ENCODE data around the gene CEBPB. TPM values are rescaled to one million over a fixed set of nuclear protein-coding genes. Genes with fewer than 3 reads are reported as not detected.

Gene CEBPB
- polyA plus RNA-seq, 1 donor (not counting 4 experiments of a cell fraction or from before 2014, with no cell fraction given) = 15.8 TPM

- no peaks in the 10 kb centered on the region for H3K27me3 ChIP-seq (ENCODE audit: control insufficient read depth, extremely low read depth, insufficient read depth, low read length)
- H3K9me1 ChIP-seq (ENCODE audit: control insufficient read depth, extremely low read depth, insufficient read depth, low read length) = no peaks in the 10 kb centered on the region
- no peaks in the 10 kb centered on the region for H3K4me1 ChIP-seq (ENCODE audit: control insufficient read depth, extremely low read depth, insufficient read depth, low read length)
- H3K4me2 ChIP-seq (ENCODE audit: control insufficient read depth, extremely low read depth, insufficient read depth, low read depth, low read length) = no peak overlapping the region
- no peak for TF ChIP-seq EZH2 (IDR thresholded peaks at IDR 0.05; ENCODE audit: low read length)
- no peak for TF ChIP-seq CTCF (optimal IDR thresholded peaks at IDR 0.05 in 1 of 3, IDR thresholded peaks at IDR 0.05 in 1 of 3, conservative IDR thresholded peaks at IDR 0.05 in 1 of 3; ENCODE audit: extremely low read depth in 1 of 3, insufficient read depth in 2 of 3, low read length in 3 of 3)
- dilution Hi-C loops (cut with MboI; ENCODE audit: extremely low pct_ligation_motif_present, low sequenced_read_pairs) = no loop called here
- FAIRE-seq (no peak), DNase-seq (ENCODE audit: low read depth, low spot score) (no peak)
- H3K27ac ChIP-seq (ENCODE audit: control insufficient read depth, insufficient read depth, low read length) = no peak overlapping the region
- no peak overlapping the region for H3K9ac ChIP-seq (ENCODE audit: control insufficient read depth, extremely low read depth, insufficient read depth, low read length)
- H2AFZ ChIP-seq (ENCODE audit: control insufficient read depth, low read length) = no peak overlapping the region
- H3K36me3 ChIP-seq (ENCODE audit: control insufficient read depth in 2 of 2, extremely low read depth in 1 of 2, insufficient read depth in 2 of 2, low read length in 2 of 2) = no peaks in the 10 kb centered on the region
- no peaks in the 10 kb centered on the region for H4K20me1 ChIP-seq (ENCODE audit: control insufficient read depth, extremely low read depth, insufficient read depth, low read length)
- no peak overlapping the region for H3K4me3 ChIP-seq (ENCODE audit: control insufficient read depth in 2 of 3, extremely low read depth in 1 of 3, insufficient read depth in 2 of 3, low read depth in 1 of 3, low read length in 3 of 3)
- H3K79me2 ChIP-seq (ENCODE audit: control insufficient read depth, insufficient read depth, low read length) = no peaks in the 10 kb centered on the region
- no peaks in the 10 kb centered on the region for H3K9me3 ChIP-seq (ENCODE audit: control insufficient read depth, low read depth, low read length)
These were observed 36.9 kb downstream of the CEBPB start for GRCh38 chr20:50227506-50227905.

- Histone ChIP-seq H3K9me1 (ENCODE audit: control insufficient read depth, extremely low read depth, insufficient read depth, low read length) (no peaks in the 10 kb centered on the region), H3K4me3 (ENCODE audit: control insufficient read depth in 2 of 3, extremely low read depth in 1 of 3, insufficient read depth in 2 of 3, low read depth in 1 of 3, low read length in 3 of 3) (no peak overlapping the region), H3K4me1 (ENCODE audit: control insufficient read depth, extremely low read depth, insufficient read depth, low read length) (no peaks in the 10 kb centered on the region), H3K36me3 (ENCODE audit: control insufficient read depth in 2 of 2, extremely low read depth in 1 of 2, insufficient read depth in 2 of 2, low read length in 2 of 2) (no peaks in the 10 kb centered on the region), H3K79me2 (ENCODE audit: control insufficient read depth, insufficient read depth, low read length) (no peaks in the 10 kb centered on the region), H2AFZ (ENCODE audit: control insufficient read depth, low read length) (no peak overlapping the region), H3K9ac (ENCODE audit: control insufficient read depth, extremely low read depth, insufficient read depth, low read length) (no peak overlapping the region), H3K27me3 (ENCODE audit: control insufficient read depth, extremely low read depth, insufficient read depth, low read length) (no peaks in the 10 kb centered on the region), H3K4me2 (ENCODE audit: control insufficient read depth, extremely low read depth, insufficient read depth, low read depth, low read length) (no peak overlapping the region), H4K20me1 (ENCODE audit: control insufficient read depth, extremely low read depth, insufficient read depth, low read length) (no peaks in the 10 kb centered on the region), H3K27ac (ENCODE audit: control insufficient read depth, insufficient read depth, low read length) (no peak overlapping the region), H3K9me3 (ENCODE audit: control insufficient read depth, low read depth, low read length) (no peaks in the 10 kb centered on the region)
- dilution Hi-C loops (cut with MboI; ENCODE audit: extremely low pct_ligation_motif_present, low sequenced_read_pairs) = no loop called here
- no peak for DNase-seq (ENCODE audit: low read depth, low spot score)
- no peak for FAIRE-seq
- no peak for TF ChIP-seq EZH2 (IDR thresholded peaks at IDR 0.05; ENCODE audit: low read length)
- no peak for TF ChIP-seq CTCF (optimal IDR thresholded peaks at IDR 0.05 in 1 of 3, IDR thresholded peaks at IDR 0.05 in 1 of 3, conservative IDR thresholded peaks at IDR 0.05 in 1 of 3; ENCODE audit: extremely low read depth in 1 of 3, insufficient read depth in 2 of 3, low read length in 3 of 3)
These were observed 38.6 kb downstream of the CEBPB start for GRCh38 chr20:50229156-50229607.
